HEK293T (cell line): ENCODE results near the gene TGFBR3.

Source experiments
- CTCF ChIA-PET: fragments of 350-600 bp; formaldehyde crosslinking; extraction: SDS; loops from one replicate; lab custom pipeline; 2021; ENCODE audit warnings: antibody characterized with exemption, inconsistent platforms; lab: Yijun Ruan, JAX
- POLR2A ChIA-PET: fragments of 350-600 bp; formaldehyde crosslinking; extraction: SDS; loops from one replicate; lab custom pipeline; 2020; ENCODE audit warnings: antibody characterized with exemption, inconsistent platforms; lab: Yijun Ruan, JAX
- DNase-seq: peaks from one replicate; pipeline ENCODE4 v3.0.0; 2012; ENCODE audit warnings: mixed read lengths; ENCODE audit errors: extremely low spot score
- ARNT ChIP-seq: fragments of 450-650 bp; IDR thresholded peaks from 2 replicates; pipeline ENCODE4 v1.6.1; 2017; ENCODE audit warnings: mild to moderate bottlenecking
- BHLHE40 ChIP-seq: fragments of 450-650 bp; IDR thresholded peaks from 2 replicates; pipeline ENCODE4 v1.6.1; 2016; ENCODE audit warnings: mild to moderate bottlenecking, moderate library complexity, borderline replicate concordance
- CTBP1 ChIP-seq: fragments of 450-650 bp; IDR thresholded peaks from 2 replicates; pipeline ENCODE4 v1.6.1; 2016; ENCODE audit warnings: borderline replicate concordance
- ELF4 ChIP-seq: fragments of 450-650 bp; IDR thresholded peaks from 2 replicates; pipeline ENCODE4 v1.6.1; 2017; ENCODE audit warnings: antibody characterized with exemption
- FOXA1 ChIP-seq: fragments of 450-650 bp; IDR thresholded peaks from 2 replicates; pipeline ENCODE4 v1.6.1; 2016; ENCODE audit warnings: mild to moderate bottlenecking
- FOXK2 ChIP-seq: fragments of 450-650 bp; IDR thresholded peaks from 2 replicates; pipeline ENCODE4 v1.6.1; 2016; ENCODE audit warnings: mild to moderate bottlenecking
- FOXM1 ChIP-seq: fragments of 450-650 bp; IDR thresholded peaks from 2 replicates; pipeline ENCODE4 v1.6.1; 2017; ENCODE audit warnings: mild to moderate bottlenecking, borderline replicate concordance
- HDGF ChIP-seq: fragments of 450-650 bp; IDR thresholded peaks from 2 replicates; pipeline ENCODE4 v1.6.1; 2017; ENCODE audit warnings: antibody characterized with exemption, borderline replicate concordance
- L3MBTL2 ChIP-seq: fragments of 450-650 bp; conservative IDR thresholded peaks from 2 replicates; pipeline ENCODE4 v1.6.1; 2016; ENCODE audit warnings: mild to moderate bottlenecking
- LEF1 ChIP-seq: fragments of 450-650 bp; IDR thresholded peaks from 2 replicates; pipeline ENCODE4 v1.6.1; 2017; ENCODE audit warnings: mild to moderate bottlenecking, borderline replicate concordance
- NFRKB ChIP-seq: fragments of 450-650 bp; IDR thresholded peaks from 2 replicates; pipeline ENCODE4 v1.6.1; 2016; ENCODE audit warnings: mild to moderate bottlenecking, moderate library complexity
- PKNOX1 ChIP-seq: fragments of 450-650 bp; IDR thresholded peaks from 2 replicates; pipeline ENCODE4 v1.6.1; 2016
- SP1 ChIP-seq: fragments of 450-650 bp; IDR thresholded peaks from 2 replicates; pipeline ENCODE4 v1.6.1; 2017
- SUZ12 ChIP-seq: fragments of 450-650 bp; IDR thresholded peaks from 2 replicates; pipeline ENCODE4 v1.6.1; 2016; ENCODE audit warnings: mild to moderate bottlenecking
- TARDBP ChIP-seq: fragments of 450-650 bp; IDR thresholded peaks from 2 replicates; pipeline ENCODE4 v1.6.1; 2016
- ZNF384 ChIP-seq: fragments of 450-650 bp; IDR thresholded peaks from 2 replicates; pipeline ENCODE4 v1.6.1; 2016

Gene TGFBR3

GRCh38 chr1:91919962-91920361 lies 34.0 kb upstream of the TGFBR3 start:
- TF ChIP-seq CTBP1 (no peak), FOXK2 (no peak), NFRKB (no peak), LEF1 (no peak), FOXA1 (no peak), HDGF (no peak), BHLHE40 (no peak), TARDBP (no peak), ARNT (no peak), FOXM1 (no peak)
- ChIA-PET CTCF (interaction anchor here (0.6 kb wide), 1 partner anchor 21 kb away, joined by 11 read pairs; no protein-coding TSS in a partner anchor), POLR2A (no interaction called here)
- no peak for DNase-seq

- DNase-seq: no peak
- ChIA-PET POLR2A (no interaction called here), CTCF (no interaction called here)
- TF ChIP-seq FOXM1 (no peak), HDGF (no peak), TARDBP (no peak), SP1 (no peak), CTBP1 (no peak), ARNT (no peak), ELF4 (no peak), BHLHE40 (no peak), ZNF384 (no peak), NFRKB (no peak), FOXK2 (no peak), LEF1 (no peak), SUZ12 (no peak), FOXA1 (no peak)
Observed at GRCh38 chr1:91916811-91917460, 31.0 kb upstream of the TGFBR3 start.

GRCh38 chr1:91916046-91916445 lies 30.1 kb upstream of the TGFBR3 start:
- DNase-seq: no peak
- ChIA-PET CTCF (no interaction called here), POLR2A (no interaction called here)
- no peak for TF ChIP-seq SP1
- TF ChIP-seq FOXK2: no peak
- TF ChIP-seq LEF1: no peak
- TF ChIP-seq L3MBTL2: no peak
- no peak for TF ChIP-seq NFRKB
- TF ChIP-seq SUZ12: no peak
- no peak for TF ChIP-seq FOXA1
- TF ChIP-seq CTBP1: no peak
- TF ChIP-seq ARNT: no peak
- TF ChIP-seq ELF4: no peak
- no peak for TF ChIP-seq ZNF384
- no peak for TF ChIP-seq FOXM1
- TF ChIP-seq BHLHE40: no peak
- no peak for TF ChIP-seq PKNOX1
- no peak for TF ChIP-seq HDGF

- CTCF ChIA-PET: no interaction called here
- DNase-seq: no peak
- POLR2A ChIA-PET: no interaction called here
- no peak for TF ChIP-seq FOXA1
- no peak for TF ChIP-seq LEF1
- no peak for TF ChIP-seq ARNT
- no peak for TF ChIP-seq ELF4
- TF ChIP-seq L3MBTL2: no peak
- TF ChIP-seq FOXM1: no peak
- no peak for TF ChIP-seq CTBP1
- TF ChIP-seq NFRKB: no peak
- TF ChIP-seq PKNOX1: no peak
- TF ChIP-seq BHLHE40: no peak
- TF ChIP-seq SP1: no peak
- TF ChIP-seq HDGF: no peak
- TF ChIP-seq TARDBP: no peak
Observed at GRCh38 chr1:91913018-91913417, 27.1 kb upstream of the TGFBR3 start.

GRCh38 chr1:91912266-91912665 lies 26.3 kb upstream of the TGFBR3 start:
- TF ChIP-seq BHLHE40: no peak
- TF ChIP-seq ARNT: no peak
- no peak for TF ChIP-seq ELF4
- no peak for TF ChIP-seq L3MBTL2
- no peak for TF ChIP-seq HDGF
- TF ChIP-seq NFRKB: no peak
- no peak for TF ChIP-seq SP1
- TF ChIP-seq FOXA1: no peak
- TF ChIP-seq FOXM1: no peak
- TF ChIP-seq CTBP1: no peak
- TF ChIP-seq PKNOX1: no peak
- no peak for TF ChIP-seq SUZ12
- TF ChIP-seq ZNF384: no peak
- CTCF ChIA-PET: no interaction called here
- DNase-seq: no peak
- POLR2A ChIA-PET: no interaction called here
